Endodermal cell (in vitro differentiated cells): ENCODE data around the gene SZT2. TPM values are rescaled to one million over a fixed set of nuclear protein-coding genes. Genes with fewer than 3 reads are reported as not detected.

Source experiments
- DNase-seq: peaks from one replicate; pipeline ENCODE4 v3.0.0-alpha.2; 2017
- H3K27ac ChIP-seq: 2 replicates; pipeline ENCODE4 v1.5.1; 2013; ENCODE audit warnings: mild to moderate bottlenecking, low read depth, low read length, moderate library complexity
- H3K27me3 ChIP-seq: 2 replicates; pipeline ENCODE4 v1.6.1; 2013; ENCODE audit warnings: mild to moderate bottlenecking, low read length, moderate library complexity; ENCODE audit not compliant: insufficient read depth, control insufficient read depth, poor library complexity, severe bottlenecking
- H3K36me3 ChIP-seq: 2 replicates; pipeline ENCODE4 v1.7.0; 2013; ENCODE audit warnings: mild to moderate bottlenecking, low read length, moderate library complexity; ENCODE audit not compliant: control insufficient read depth, insufficient read depth
- H3K4me1 ChIP-seq: one replicate; pipeline ENCODE4 v1.7.0; 2013; ENCODE audit warnings: low read length; ENCODE audit not compliant: control insufficient read depth, insufficient read depth
- H3K4me3 ChIP-seq: 2 replicates; pipeline ENCODE4 v1.5.1; 2013; ENCODE audit warnings: mild to moderate bottlenecking, low read length, moderate library complexity
- H3K9ac ChIP-seq: 2 replicates; pipeline ENCODE4 v1.6.1; 2013; ENCODE audit warnings: mild to moderate bottlenecking, low read length, moderate library complexity; ENCODE audit not compliant: poor library complexity, severe bottlenecking; ENCODE audit errors: extremely low read depth
- H3K9me3 ChIP-seq: 2 replicates; pipeline ENCODE4 v1.6.1; 2013; ENCODE audit warnings: mild to moderate bottlenecking, low read length, moderate library complexity; ENCODE audit not compliant: control insufficient read depth
- H3K27ac Mint-ChIP-seq: 2 replicates; pipeline ENCODE4 v1.8.0; 2020; ENCODE audit warnings: mixed read lengths
- H3K27me3 Mint-ChIP-seq: 2 replicates; pipeline ENCODE4 v1.8.0; 2021; ENCODE audit warnings: mild to moderate bottlenecking, mixed read lengths; ENCODE audit not compliant: insufficient read depth
- H3K36me3 Mint-ChIP-seq: 2 replicates; pipeline ENCODE4 v1.8.0; 2020; ENCODE audit warnings: low read depth, mixed read lengths
- H3K4me1 Mint-ChIP-seq: 2 replicates; pipeline ENCODE4 v1.8.0; 2020; ENCODE audit warnings: mixed read lengths
- H3K4me3 Mint-ChIP-seq: 2 replicates; pipeline ENCODE4 v1.8.0; 2020; ENCODE audit warnings: mild to moderate bottlenecking, moderate library complexity, mixed read lengths
- H3K9me3 Mint-ChIP-seq: 2 replicates; pipeline ENCODE4 v1.8.0; 2020; ENCODE audit warnings: mild to moderate bottlenecking, mixed read lengths
- WGBS, 2 experiments: methylation state at CpG; one replicate each; pipeline versions ENCODE4 v1.1.5 to v1.1.7; 2013; ENCODE audit warnings: missing lambda C conversion rate in 2 of 2, mixed read lengths in 1 of 2; ENCODE audit not compliant: insufficient coverage in 1 of 2, insufficient read length in 1 of 2; 5-methylcytosine and 5-hydroxymethylcytosine counted together
- total RNA-seq, 2 donors: library from RNA; stranded (reverse); fragmentation: NEBNext Ultra II Directional in 1 of 2; extraction: Animal tissue kit (Norgen Biotek cat#: 25700) in 1 of 2; gene quantifications; 2 replicates in 1 of 2; 3 replicates in 1 of 2; pipeline ENCODE4 v1.2.1, GENCODE V29; 2021
- TF ChIP-seq, protein P1 (sequence below): fragments of 200-600 bp; sonication (generic); conservative IDR thresholded peaks from 2 replicates; pipeline ENCODE4 v1.5.0; 2021; ENCODE audit warnings: antibody characterized with exemption, mild to moderate bottlenecking

The SZT2 gene
- total RNA-seq, 2 donors from 2014 or later = 55.6 to 59.7 TPM

DNA sequence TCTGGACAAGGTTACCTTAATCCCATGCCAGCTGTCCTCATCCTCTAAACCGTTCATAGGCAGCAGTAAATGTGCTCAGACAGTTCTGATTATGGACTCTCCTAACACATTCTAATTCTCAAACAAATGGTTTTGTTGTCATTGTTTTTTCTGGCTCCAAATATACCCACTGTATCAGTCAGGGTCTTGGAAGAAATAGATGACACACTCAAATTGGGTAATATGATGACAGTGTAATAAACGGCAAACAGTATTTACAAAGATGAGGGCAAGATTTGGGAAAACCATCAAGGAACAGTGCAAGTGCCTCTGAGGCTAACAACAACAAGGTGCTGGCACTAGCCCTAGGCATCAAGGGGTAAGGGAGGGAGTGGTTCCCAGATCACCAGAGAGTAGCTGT is 35.2 kb upstream of the SZT2 start:
- Histone ChIP-seq H3K27me3 (no peaks in the 10 kb centered on the region), H3K4me3 (no peak overlapping the region), H3K36me3 (no peaks in the 10 kb centered on the region), H3K27ac (no peak overlapping the region), H3K9ac (no peak overlapping the region), H3K4me1 (no peaks in the 10 kb centered on the region), H3K9me3 (no peaks in the 10 kb centered on the region)
- H3K27ac Mint-ChIP-seq = no peak overlapping the region
- peaks cover 13% of the 10 kb centered on the region for H3K4me1 Mint-ChIP-seq
- H3K9me3 Mint-ChIP-seq = no peaks in the 10 kb centered on the region
- H3K4me3 Mint-ChIP-seq = no peak overlapping the region
- no peaks in the 10 kb centered on the region for H3K27me3 Mint-ChIP-seq
- peaks cover 7% of the 10 kb centered on the region for H3K36me3 Mint-ChIP-seq
- WGBS, 2 experiments = 72 to 79% methylated on average over 2 of the region's 2 CpGs
- TF ChIP-seq, protein P1, sequence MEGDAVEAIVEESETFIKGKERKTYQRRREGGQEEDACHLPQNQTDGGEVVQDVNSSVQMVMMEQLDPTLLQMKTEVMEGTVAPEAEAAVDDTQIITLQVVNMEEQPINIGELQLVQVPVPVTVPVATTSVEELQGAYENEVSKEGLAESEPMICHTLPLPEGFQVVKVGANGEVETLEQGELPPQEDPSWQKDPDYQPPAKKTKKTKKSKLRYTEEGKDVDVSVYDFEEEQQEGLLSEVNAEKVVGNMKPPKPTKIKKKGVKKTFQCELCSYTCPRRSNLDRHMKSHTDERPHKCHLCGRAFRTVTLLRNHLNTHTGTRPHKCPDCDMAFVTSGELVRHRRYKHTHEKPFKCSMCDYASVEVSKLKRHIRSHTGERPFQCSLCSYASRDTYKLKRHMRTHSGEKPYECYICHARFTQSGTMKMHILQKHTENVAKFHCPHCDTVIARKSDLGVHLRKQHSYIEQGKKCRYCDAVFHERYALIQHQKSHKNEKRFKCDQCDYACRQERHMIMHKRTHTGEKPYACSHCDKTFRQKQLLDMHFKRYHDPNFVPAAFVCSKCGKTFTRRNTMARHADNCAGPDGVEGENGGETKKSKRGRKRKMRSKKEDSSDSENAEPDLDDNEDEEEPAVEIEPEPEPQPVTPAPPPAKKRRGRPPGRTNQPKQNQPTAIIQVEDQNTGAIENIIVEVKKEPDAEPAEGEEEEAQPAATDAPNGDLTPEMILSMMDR = no peak
- no peak for DNase-seq

DNA sequence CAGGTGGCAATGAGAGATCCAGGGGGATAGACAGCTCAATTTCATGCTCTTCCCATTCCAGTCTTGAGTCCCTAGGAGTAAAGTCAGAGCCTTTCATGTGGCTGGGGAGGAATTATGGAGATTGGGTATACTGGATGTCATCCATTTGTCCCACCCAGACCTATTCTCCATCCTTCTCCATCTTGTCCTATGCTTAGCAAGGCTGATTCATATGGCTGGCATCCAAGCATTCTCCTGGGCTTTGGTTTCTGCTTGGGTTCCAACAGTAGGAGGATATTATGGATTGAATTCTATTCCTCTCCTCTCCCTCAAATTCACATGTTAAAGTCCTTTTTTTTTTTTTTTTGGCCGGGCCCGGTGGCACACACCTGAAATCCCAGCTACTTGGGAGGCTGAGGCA is 34.8 kb upstream of the SZT2 start:
- 81% methylated on average over 2 of the region's 2 CpGs; no CpG with 5 or more reads in 1 of the 2 experiments for WGBS, 2 experiments
- H3K4me3 ChIP-seq = no peak overlapping the region
- no peak overlapping the region for H3K9ac ChIP-seq
- Mint-ChIP-seq H3K27ac (no peak overlapping the region), H3K4me3 (no peak overlapping the region), H3K4me1 (peaks cover 13% of the 10 kb centered on the region), H3K9me3 (no peaks in the 10 kb centered on the region), H3K27me3 (no peaks in the 10 kb centered on the region), H3K36me3 (peaks cover 12% of the 10 kb centered on the region)
- H3K9me3 ChIP-seq = no peaks in the 10 kb centered on the region
- DNase-seq = no peak
- TF ChIP-seq, protein P1 = no peak
- peaks cover 5% of the 10 kb centered on the region for H3K4me1 ChIP-seq
- no peak overlapping the region for H3K27ac ChIP-seq
- no peaks in the 10 kb centered on the region for H3K27me3 ChIP-seq
- peaks cover 2% of the 10 kb centered on the region for H3K36me3 ChIP-seq

DNA sequence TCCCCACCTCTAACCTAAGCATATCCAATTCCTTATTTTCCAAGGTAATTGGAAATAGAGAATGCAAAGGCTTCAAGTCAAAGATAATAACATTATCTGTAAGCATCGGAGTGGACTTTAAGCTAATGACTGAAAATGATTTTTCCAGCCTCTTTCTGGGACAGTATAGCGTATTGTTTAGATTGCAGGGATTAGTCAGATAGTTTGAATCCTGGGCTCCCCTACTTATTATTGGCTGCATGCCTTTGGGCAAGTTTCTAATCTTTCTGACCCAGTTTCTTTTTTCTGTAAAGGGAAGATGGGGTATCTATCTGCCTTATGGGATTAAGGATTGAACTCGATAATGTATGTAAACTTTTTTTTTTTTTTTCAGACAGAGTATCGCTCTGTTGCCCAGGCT is 32.4 kb upstream of the SZT2 start:
- Mint-ChIP-seq H3K27ac (no peak overlapping the region), H3K4me3 (peak overlapping the region; percentile 84), H3K4me1 (peaks cover 26% of the 10 kb centered on the region), H3K9me3 (no peaks in the 10 kb centered on the region), H3K27me3 (no peaks in the 10 kb centered on the region), H3K36me3 (peaks cover 33% of the 10 kb centered on the region)
- no peak for DNase-seq
- Histone ChIP-seq H3K36me3 (peaks cover 25% of the 10 kb centered on the region), H3K9me3 (no peaks in the 10 kb centered on the region), H3K4me3 (no peak overlapping the region), H3K4me1 (peaks cover 13% of the 10 kb centered on the region), H3K27ac (no peak overlapping the region), H3K9ac (no peak overlapping the region), H3K27me3 (no peaks in the 10 kb centered on the region)
- TF ChIP-seq, protein P1 = no peak
- WGBS, 2 experiments = 95 to 100% methylated on average over 3 of the region's 4 CpGs
